ENCODE data around the gene AWAT2.

GRCh38 chrX:70088751-70089150 lies 39.0 kb upstream of the AWAT2 start:
- TF ChIP-seq SNAI2 (CRISPR knock-in tag; IDR thresholded peaks at IDR 0.05): no peak
- TF ChIP-seq ESRRG (CRISPR knock-in tag; IDR thresholded peaks at IDR 0.05): no peak
- TF ChIP-seq ZC3H10 (CRISPR knock-in tag; IDR thresholded peaks at IDR 0.05): no peak
- no peak for TF ChIP-seq ISL1 (CRISPR knock-in tag; IDR thresholded peaks at IDR 0.05)
- TF ChIP-seq, protein P1, sequence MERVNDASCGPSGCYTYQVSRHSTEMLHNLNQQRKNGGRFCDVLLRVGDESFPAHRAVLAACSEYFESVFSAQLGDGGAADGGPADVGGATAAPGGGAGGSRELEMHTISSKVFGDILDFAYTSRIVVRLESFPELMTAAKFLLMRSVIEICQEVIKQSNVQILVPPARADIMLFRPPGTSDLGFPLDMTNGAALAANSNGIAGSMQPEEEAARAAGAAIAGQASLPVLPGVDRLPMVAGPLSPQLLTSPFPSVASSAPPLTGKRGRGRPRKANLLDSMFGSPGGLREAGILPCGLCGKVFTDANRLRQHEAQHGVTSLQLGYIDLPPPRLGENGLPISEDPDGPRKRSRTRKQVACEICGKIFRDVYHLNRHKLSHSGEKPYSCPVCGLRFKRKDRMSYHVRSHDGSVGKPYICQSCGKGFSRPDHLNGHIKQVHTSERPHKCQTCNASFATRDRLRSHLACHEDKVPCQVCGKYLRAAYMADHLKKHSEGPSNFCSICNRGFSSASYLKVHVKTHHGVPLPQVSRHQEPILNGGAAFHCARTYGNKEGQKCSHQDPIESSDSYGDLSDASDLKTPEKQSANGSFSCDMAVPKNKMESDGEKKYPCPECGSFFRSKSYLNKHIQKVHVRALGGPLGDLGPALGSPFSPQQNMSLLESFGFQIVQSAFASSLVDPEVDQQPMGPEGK (CRISPR knock-in tag; IDR thresholded peaks at IDR 0.05; ENCODE audit: borderline replicate concordance): no peak
- no peak for TF ChIP-seq OSR1 (CRISPR knock-in tag; IDR thresholded peaks at IDR 0.05)
- no peak for TF ChIP-seq ZNF565 (CRISPR knock-in tag; conservative IDR thresholded peaks at IDR 0.05; ENCODE audit: low read depth)
- no peak for TF ChIP-seq ARNTL (CRISPR knock-in tag; IDR thresholded peaks at IDR 0.05; ENCODE audit: borderline replicate concordance, low read depth)
- TF ChIP-seq, protein P2, sequence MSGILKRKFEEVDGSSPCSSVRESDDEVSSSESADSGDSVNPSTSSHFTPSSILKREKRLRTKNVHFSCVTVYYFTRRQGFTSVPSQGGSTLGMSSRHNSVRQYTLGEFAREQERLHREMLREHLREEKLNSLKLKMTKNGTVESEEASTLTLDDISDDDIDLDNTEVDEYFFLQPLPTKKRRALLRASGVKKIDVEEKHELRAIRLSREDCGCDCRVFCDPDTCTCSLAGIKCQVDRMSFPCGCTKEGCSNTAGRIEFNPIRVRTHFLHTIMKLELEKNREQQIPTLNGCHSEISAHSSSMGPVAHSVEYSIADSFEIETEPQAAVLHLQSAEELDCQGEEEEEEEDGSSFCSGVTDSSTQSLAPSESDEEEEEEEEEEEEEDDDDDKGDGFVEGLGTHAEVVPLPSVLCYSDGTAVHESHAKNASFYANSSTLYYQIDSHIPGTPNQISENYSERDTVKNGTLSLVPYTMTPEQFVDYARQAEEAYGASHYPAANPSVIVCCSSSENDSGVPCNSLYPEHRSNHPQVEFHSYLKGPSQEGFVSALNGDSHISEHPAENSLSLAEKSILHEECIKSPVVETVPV (CRISPR knock-in tag; IDR thresholded peaks at IDR 0.05): no peak
- no peak for TF ChIP-seq GLIS3 (CRISPR knock-in tag; IDR thresholded peaks at IDR 0.05)
